KMS-11 (cell line): ENCODE measurements around the gene KSR2.
"Not testable (repeated sequence)": the region's sequence is repeated elsewhere in the genome, so short reads cannot be mapped to it uniquely, and the experiment has no call there.

ENCODE experiments used
- H2AFZ ChIP-seq: fragments of 200-600 bp; sonication (generic); 2 replicates; pipeline ENCODE4 v1.6.1; 2016; ENCODE audit warnings: antibody characterized with exemption, mixed run types, low read depth
- H3K27ac ChIP-seq: fragments of 200-600 bp; sonication (generic); 2 replicates; pipeline ENCODE4 v1.6.1; 2016; ENCODE audit warnings: mild to moderate bottlenecking, mixed run types
- H3K27me3 ChIP-seq: fragments of 200-600 bp; sonication (generic); 2 replicates; pipeline ENCODE4 v1.6.1; 2017; ENCODE audit warnings: mild to moderate bottlenecking, low read depth, mixed run types, moderate library complexity; ENCODE audit not compliant: insufficient read depth
- H3K36me3 ChIP-seq: fragments of 200-600 bp; sonication (generic); 2 replicates; pipeline ENCODE4 v1.6.1; 2017; ENCODE audit warnings: mild to moderate bottlenecking, mixed run types; ENCODE audit not compliant: insufficient read depth
- H3K4me1 ChIP-seq: fragments of 200-600 bp; sonication (generic); 2 replicates; pipeline ENCODE4 v1.6.1; 2016; ENCODE audit warnings: mild to moderate bottlenecking, low read depth, mixed run types; ENCODE audit not compliant: poor library complexity, severe bottlenecking
- H3K4me2 ChIP-seq: fragments of 200-600 bp; sonication (generic); 2 replicates; pipeline ENCODE4 v1.7.0; 2016; ENCODE audit warnings: mild to moderate bottlenecking, mixed run types
- H3K4me3 ChIP-seq: fragments of 200-600 bp; sonication (generic); IDR thresholded peaks from 2 replicates; pipeline ENCODE4 v1.6.1; 2017; ENCODE audit warnings: low read depth, low read length, mixed read lengths; ENCODE audit not compliant: insufficient read depth
- H3K79me2 ChIP-seq: fragments of 200-600 bp; sonication (generic); 2 replicates; pipeline ENCODE4 v1.6.1; 2016; ENCODE audit warnings: low read depth, mixed run types; ENCODE audit not compliant: insufficient read depth
- H3K9ac ChIP-seq: fragments of 200-600 bp; sonication (generic); 2 replicates; pipeline ENCODE4 v1.6.1; 2016; ENCODE audit warnings: mild to moderate bottlenecking, mixed run types
- H4K20me1 ChIP-seq: fragments of 200-600 bp; sonication (generic); 2 replicates; pipeline ENCODE4 v1.6.1; 2016; ENCODE audit warnings: mild to moderate bottlenecking, mixed run types; ENCODE audit not compliant: insufficient read depth
- TF ChIP-seq, protein P1 (sequence below): fragments of 200-600 bp; sonication (generic); conservative IDR thresholded peaks from 2 replicates; pipeline ENCODE4 v1.6.1; 2017; ENCODE audit warnings: low read depth, mild to moderate bottlenecking, antibody characterized with exemption, low read length, moderate library complexity, mixed read lengths

KSR2 gene

DNA sequence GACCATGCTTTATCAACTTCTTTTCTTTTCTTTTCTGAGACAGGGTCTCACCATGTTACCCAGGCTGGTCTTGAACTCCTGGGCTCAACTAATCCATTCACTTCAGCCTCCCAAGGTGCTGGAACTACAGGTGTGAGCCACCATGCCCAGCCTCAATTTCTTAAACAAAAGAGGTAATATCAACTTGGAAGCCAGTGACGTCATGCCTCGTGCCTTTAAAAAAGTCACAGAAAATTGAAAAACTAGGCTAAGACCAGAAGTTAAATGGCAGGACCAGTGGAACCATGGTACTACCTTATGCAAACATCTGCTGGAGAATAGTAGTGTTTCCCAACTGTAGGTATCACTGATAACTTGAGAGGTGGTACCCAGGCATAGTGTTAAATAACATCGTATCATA, 103.3 kb downstream of the KSR2 start:
- Histone ChIP-seq H3K9ac (no peak overlapping the region), H4K20me1 (no peaks in the 10 kb centered on the region), H3K79me2 (no peaks in the 10 kb centered on the region), H3K4me3 (no peak overlapping the region), H3K36me3 (no peaks in the 10 kb centered on the region), H3K4me2 (no peak overlapping the region), H3K27ac (no peak overlapping the region), H3K27me3 (no peaks in the 10 kb centered on the region), H3K4me1 (no peaks in the 10 kb centered on the region), H2AFZ (no peak overlapping the region)
- TF ChIP-seq, protein P1, sequence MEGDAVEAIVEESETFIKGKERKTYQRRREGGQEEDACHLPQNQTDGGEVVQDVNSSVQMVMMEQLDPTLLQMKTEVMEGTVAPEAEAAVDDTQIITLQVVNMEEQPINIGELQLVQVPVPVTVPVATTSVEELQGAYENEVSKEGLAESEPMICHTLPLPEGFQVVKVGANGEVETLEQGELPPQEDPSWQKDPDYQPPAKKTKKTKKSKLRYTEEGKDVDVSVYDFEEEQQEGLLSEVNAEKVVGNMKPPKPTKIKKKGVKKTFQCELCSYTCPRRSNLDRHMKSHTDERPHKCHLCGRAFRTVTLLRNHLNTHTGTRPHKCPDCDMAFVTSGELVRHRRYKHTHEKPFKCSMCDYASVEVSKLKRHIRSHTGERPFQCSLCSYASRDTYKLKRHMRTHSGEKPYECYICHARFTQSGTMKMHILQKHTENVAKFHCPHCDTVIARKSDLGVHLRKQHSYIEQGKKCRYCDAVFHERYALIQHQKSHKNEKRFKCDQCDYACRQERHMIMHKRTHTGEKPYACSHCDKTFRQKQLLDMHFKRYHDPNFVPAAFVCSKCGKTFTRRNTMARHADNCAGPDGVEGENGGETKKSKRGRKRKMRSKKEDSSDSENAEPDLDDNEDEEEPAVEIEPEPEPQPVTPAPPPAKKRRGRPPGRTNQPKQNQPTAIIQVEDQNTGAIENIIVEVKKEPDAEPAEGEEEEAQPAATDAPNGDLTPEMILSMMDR, result no peak

DNA sequence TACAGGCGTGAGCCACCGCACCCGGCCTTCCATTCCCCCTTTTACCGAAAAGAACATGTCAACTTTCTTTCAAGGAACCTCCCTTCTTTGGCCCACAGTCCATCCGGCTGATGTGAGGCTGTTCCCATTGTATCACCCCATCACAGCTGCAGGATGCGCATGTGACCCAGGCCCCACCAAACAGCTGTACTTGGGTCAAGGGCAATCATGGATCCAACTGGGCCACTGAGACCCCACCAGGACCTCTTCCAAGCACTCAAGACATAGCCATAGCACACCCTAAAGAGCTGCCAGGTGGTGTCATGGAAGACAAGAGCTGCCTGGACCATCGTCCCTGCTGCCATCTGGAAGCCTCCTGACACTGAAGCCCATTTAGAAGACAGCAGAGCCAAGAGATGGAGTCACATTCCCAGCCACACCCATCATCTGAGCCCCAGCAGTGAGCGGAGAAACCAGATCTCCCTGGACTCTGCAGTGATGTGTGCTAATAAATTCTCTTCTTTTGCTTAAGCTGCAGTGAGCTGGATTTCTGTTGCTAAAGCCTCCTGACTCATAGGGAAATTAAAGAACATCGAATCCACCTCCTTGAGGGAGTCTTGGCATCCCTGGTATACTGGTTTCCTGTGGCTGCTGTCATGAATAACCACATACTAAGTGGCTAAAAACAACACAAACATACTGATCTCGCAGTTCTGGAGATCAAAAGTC, 105.6 kb downstream of the KSR2 start:
- Histone ChIP-seq H3K4me3 (no peak overlapping the region), H3K9ac (no peak overlapping the region), H4K20me1 (no peaks in the 10 kb centered on the region), H3K79me2 (no peaks in the 10 kb centered on the region), H2AFZ (no peak overlapping the region), H3K4me1 (no peaks in the 10 kb centered on the region), H3K4me2 (no peak overlapping the region), H3K36me3 (no peaks in the 10 kb centered on the region), H3K27me3 (no peaks in the 10 kb centered on the region), H3K27ac (no peak overlapping the region)
- TF ChIP-seq, protein P1, result no peak

DNA sequence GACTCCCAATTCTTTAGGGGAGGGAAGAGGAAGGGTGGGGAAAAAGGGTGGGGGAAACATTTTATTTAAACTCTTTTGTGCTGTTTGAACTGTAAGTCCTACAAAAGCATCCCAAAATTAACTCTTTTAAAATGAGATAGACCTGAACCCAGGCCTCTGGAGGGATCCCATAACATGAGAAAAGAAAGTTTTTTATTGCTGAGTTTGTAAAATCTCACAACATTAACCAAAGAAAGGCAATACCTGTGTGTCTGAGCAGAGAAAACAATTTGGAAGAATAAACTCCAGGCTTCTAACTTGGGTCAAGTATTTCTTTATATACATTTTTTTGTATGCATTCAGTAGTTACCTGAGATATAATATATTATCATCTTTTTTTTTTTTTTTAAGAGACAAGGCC, 107.1 kb downstream of the KSR2 start:
- H3K27me3 ChIP-seq, result no peaks in the 10 kb centered on the region
- no peak overlapping the region for H2AFZ ChIP-seq
- no peak overlapping the region for H3K27ac ChIP-seq
- TF ChIP-seq, protein P1, result no peak
- H3K4me3 ChIP-seq, result no peak overlapping the region
- H3K9ac ChIP-seq, result no peak overlapping the region
- no peak overlapping the region for H3K4me2 ChIP-seq
- no peaks in the 10 kb centered on the region for H3K36me3 ChIP-seq
- no peaks in the 10 kb centered on the region for H4K20me1 ChIP-seq
- no peaks in the 10 kb centered on the region for H3K4me1 ChIP-seq
- no peaks in the 10 kb centered on the region for H3K79me2 ChIP-seq

DNA sequence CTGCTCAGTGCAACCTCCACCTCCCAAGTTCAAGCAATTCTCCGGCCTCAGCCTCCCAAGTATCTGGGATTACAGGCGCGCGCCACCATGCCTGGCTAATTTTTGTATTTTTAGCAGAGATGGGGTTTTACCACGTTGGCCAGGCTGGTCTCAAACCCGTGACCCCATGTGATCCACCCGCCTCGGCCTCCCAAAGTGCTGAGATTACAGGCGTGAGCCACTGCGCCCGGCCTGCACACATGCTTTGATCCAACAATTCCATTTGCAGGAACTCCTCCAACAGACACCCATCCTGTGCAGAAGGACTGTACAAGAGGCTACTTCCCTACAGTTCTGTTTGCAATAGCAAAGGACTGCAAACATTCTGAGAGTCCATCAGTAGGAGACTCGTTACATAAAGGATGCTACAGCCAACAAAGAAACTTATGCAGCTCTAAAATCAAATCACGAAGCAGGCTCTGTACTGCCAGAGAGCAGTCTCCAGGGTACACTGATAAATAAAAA, 108.0 kb downstream of the KSR2 start:
- not testable (repeated sequence) for H3K4me3 ChIP-seq, H3K4me1 ChIP-seq, H4K20me1 ChIP-seq, H3K27me3 ChIP-seq, H3K27ac ChIP-seq, H2AFZ ChIP-seq, H3K4me2 ChIP-seq, H3K9ac ChIP-seq, H3K79me2 ChIP-seq, H3K36me3 ChIP-seq

DNA sequence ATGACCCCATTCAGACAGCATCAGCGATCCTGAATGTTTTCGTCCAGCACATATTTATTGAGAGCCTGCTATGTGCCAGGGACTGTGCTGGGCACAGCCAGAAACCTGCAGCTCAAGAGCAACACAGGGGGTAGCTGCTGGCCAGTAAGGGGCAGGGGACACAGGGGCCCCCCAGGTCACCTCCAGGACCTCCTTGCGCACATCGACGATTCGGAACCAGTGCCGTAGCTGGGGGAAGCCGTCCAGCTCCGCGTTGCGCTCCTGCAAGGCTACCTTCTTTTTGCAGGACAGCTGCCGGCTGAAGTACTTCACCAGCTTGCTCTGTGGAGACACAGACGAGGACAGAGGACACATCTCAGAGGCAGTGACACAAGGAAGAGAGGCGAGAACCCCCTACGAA, 108.7 kb downstream of the KSR2 start:
- H3K36me3 ChIP-seq, result no peaks in the 10 kb centered on the region
- H4K20me1 ChIP-seq, result no peaks in the 10 kb centered on the region
- no peaks in the 10 kb centered on the region for H3K79me2 ChIP-seq
- H3K4me2 ChIP-seq, result no peak overlapping the region
- H3K27ac ChIP-seq, result no peak overlapping the region
- no peak overlapping the region for H3K9ac ChIP-seq
- TF ChIP-seq, protein P1, result no peak
- H3K27me3 ChIP-seq, result no peaks in the 10 kb centered on the region
- no peak overlapping the region for H2AFZ ChIP-seq
- H3K4me1 ChIP-seq, result no peaks in the 10 kb centered on the region
- no peak overlapping the region for H3K4me3 ChIP-seq
